Measurements from ENCODE around the gene KRTAP5-8.
"Not testable (repeated sequence)": the region's sequence is repeated elsewhere in the genome, so short reads cannot be mapped to it uniquely, and the experiment has no call there.

The KRTAP5-8 gene

DNA sequence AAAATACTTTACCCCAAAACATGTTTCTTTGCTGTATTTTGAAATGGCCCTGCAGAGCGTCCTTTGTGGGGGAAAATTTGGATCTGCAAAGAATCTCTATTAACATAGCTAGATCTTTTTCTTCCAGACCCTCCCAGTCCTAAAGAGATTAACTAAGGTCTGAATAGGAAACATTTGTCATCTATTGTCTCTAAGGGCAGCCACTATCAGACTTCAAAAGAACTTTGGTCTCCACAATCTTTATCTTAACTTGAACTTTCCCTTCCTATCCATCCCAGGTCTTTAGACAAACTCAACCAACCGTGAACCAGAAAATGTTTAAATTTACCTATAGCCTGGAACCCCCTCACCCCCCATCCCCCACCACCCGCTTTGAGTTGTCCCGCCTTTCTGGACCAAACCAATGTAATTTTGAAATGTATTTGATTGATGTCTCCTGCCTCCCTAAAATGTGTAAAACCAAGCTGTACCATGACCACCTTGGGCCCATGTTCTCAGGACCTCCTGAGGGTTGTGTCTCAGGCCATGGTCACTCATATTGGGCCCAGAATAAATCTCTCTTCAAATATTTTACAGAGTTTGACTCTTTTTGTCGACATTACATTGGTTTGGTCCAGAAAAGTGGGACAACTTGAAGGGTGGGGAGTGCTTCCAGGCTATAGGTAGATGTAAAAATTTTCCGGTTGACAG lies 6.8 kb downstream of the KRTAP5-8 start:
- no peak for DNase-seq

DNA sequence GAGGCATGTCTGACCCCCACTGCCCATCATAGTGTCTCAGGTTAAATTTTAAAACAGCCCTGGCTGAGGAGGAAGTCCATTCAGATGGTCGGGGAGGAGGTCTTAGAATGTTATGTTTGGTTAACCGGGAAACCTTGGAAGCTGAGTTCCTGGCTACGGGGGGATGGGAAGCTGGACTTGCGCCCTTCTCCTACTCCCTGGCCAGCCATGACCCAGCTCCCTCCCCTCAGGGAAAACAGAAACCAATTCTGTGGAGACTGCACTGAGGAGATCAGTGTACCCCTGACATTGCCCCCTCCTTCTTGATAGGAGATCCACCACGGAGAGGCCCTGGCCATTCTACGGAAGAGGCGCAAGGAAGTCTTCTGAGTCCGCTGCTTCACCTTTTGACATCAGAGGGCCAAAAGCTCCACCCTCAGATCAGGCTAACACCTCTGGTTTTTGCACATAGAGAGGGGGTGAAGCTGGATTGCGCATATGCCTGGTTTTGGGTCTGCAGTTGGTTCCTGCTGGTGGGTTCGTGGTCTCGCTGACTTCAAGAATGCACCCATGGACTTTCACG lies 7.7 kb downstream of the KRTAP5-8 start:
- no peak for DNase-seq

DNA sequence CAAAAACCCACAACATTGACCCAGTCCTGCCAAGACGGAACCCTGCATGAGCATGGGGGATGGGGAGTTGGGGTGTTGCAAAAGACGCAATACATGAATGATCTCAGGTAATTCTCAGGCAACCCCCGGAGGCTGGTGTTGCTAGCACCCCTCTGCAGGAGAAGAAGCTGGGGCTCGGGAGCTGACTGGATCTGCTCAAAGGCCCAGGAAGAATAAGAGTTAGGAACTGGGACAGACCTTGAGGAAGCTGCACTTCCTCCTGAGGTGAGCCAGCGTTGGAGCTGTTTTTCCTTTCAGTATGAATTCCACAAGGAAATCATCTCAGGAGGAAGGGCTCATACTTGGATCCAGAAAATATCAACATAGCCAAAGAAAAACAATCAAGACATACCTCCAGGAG lies 10.3 kb downstream of the KRTAP5-8 start, which contains the start of gene KRTAP5-9:
Gene KRTAP5-9, plus strand, starts transcription at position 301 of the 400 bp plus-strand sequence. CDS start 238 bp downstream, outside the sequence.
- no peak for DNase-seq

DNA sequence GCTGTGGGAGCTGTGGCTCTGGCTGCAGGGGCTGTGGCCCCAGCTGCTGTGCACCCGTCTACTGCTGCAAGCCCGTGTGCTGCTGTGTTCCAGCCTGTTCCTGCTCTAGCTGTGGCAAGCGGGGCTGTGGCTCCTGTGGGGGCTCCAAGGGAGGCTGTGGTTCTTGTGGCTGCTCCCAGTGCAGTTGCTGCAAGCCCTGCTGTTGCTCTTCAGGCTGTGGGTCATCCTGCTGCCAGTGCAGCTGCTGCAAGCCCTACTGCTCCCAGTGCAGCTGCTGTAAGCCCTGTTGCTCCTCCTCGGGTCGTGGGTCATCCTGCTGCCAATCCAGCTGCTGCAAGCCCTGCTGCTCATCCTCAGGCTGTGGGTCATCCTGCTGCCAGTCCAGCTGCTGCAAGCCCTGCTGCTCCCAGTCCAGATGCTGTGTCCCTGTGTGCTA lies 10.9 kb downstream of the KRTAP5-8 start:
- DNase-seq: no peak

DNA sequence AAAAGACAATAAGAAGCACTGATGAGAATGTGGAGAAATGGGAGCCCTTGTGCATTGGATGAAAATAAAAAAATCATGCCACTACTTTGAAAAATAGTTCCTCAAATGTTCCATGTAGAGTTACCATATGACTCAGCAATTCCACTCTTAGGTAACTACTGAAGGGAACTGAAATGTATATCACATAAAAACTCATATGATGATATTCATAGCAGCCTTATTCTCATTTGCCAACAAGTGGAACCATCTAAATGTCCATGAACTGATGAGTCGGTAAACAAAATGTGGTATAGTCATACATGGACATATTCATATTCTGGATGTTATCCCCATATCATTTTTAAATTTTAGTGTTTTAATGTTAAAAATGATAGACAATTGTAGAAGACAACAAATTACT lies 13.9 kb downstream of the KRTAP5-8 start:
- peak; percentile 35 for DNase-seq

DNA sequence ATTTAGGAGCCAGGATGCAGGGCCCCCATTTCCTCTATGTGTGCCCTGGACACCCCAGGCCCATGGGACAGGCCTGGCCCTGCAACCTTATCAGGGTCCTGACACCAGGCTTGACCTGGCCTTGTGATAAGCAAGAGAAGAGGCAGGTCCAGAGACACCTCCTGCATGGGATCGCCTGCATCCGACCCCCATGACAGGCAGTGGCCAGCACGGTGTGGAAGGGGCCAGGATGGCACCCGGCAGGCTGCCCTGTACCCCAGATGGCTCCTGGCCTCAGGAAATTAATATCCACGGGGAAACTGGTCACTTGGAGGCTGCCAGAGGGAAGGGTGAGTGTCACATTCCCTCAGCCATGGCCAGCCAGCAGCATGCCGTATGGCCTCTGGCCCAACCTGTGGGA lies 17.2 kb downstream of the KRTAP5-8 start:
- DNase-seq: no peak

DNA sequence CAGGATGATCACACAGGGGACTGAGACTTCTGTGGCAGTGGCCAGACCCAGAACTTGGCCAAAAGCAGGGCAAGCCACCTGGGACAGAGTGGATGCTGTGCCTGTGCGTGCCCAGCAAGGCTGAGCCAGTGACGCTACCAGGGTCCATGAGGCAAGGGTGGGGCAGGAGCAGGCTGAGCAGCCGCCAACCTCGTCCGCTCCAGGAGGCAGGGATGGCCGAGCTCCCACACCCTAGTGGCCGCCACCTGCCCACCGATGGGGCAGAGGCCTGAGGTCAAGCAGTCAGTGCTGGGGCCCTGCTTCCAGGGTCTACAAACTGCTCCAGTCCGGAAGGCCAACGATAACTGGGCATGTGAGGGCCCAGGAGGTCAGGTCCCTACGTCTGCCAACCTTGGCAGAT lies 17.7 kb downstream of the KRTAP5-8 start:
- no peak for DNase-seq

DNA sequence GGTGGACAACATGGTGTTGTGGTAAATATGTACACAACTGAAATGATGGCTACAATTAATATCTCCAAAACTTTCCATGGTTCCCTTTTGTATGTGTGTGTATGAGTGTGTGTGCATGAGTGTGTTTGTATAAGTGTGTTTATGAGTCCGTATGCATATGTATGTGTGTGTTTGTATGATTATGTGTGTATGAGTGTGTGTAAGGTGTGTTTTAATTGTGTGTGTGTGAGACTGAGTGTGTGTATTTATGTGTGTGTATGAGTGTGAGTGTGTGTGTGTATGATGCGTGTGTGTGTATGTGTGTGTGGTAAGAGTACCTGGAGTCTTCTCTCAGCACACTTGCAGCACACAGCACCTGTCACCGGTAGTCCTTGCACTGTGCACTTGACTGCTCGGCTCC lies 18.2 kb downstream of the KRTAP5-8 start:
- no peak for DNase-seq

DNA sequence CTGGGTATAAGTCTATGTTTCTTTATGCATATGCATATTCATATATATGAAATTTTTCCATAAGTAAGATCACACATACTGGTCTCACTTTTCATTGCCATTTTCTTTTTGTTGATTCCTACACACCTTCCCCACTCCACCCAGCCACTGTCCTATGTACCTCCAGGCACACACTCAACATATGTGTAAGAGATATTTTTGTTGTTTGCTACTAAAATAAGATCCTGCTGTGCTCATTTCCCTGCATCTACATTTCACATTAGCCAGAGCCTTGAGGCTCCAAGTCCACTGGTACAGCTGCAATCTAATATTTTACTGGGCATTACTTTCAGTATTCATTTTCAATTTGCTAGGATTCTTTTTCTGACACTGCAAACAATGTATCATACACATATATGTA lies 19.4 kb downstream of the KRTAP5-8 start:
- DNase-seq: no peak

DNA sequence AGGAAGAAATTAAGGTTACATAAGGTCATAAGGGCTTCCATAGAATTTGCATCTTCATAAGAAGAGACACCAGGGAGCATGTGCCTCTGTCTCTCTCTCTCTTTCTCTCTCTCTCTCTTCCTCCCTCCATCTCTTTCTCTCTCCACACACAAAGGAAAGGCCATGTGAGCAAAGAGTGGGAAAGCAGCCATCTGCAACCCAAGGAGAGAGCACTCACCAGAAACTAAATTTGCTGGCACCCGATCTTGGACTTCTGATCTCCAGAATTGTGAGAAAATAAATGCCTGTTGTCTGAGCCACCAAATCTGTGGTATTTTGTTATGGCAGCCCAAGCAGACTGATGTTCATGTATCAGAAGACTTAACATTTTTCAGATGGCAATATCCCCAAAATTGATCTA lies 21.2 kb downstream of the KRTAP5-8 start:
- no peak for DNase-seq

DNA sequence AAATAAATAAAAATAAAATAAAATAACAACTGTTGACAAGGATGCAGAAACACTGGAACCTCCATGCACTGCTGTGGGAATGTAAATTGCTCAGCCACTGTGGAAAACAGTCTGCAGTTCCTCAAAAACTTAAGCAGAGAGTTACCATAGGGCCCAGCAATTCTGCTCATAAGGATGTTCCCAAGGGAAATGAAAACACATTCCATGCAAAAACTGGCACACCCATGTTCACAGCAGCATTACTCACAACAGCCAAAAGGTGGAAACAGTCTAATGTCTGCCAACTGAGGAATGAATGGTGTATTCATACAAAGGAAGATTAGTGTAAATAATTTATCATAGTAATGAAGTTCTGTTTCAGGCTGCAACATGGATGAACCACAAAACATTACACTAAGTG lies 24.3 kb downstream of the KRTAP5-8 start:
- DNase-seq: no peak

DNA sequence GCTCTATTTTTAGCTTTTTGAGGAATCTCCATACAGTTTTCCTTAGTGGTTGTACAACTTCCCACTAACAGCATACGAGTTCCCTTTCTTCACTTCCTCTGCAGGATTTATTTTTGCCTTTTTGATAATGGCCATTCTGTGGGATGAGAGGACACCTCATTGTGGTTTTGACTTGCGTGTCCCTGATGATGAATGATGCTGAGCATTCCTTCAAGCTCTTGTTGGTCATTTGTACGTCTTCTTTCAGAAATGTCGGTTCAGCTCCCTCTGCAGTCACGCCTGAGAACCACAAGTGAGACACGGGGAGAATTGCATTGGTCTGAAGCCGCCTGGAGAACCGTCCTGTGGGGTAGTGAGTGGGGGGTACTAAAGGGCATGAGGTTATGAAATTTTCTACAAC lies 25.6 kb downstream of the KRTAP5-8 start:
- no peak for DNase-seq

DNA sequence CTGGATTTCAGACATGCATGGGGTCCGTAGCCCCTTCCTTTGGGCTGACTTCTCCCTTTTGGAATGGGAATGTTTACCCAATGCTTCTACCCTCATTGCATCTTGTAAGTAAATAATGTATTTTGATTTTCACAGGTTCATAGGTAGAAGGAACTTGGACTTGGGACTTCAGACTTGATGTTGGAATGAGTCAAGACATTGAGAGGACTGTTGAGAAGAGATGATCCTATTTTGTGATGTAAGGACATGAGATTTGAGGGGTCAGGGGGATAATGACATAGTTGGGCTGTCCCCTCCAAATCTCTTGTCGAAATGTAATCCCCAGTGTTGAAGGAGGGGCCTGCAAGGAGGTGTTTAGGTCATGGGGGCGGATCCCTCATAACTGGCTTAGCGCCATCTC lies 26.6 kb downstream of the KRTAP5-8 start:
- DNase-seq: no peak

DNA sequence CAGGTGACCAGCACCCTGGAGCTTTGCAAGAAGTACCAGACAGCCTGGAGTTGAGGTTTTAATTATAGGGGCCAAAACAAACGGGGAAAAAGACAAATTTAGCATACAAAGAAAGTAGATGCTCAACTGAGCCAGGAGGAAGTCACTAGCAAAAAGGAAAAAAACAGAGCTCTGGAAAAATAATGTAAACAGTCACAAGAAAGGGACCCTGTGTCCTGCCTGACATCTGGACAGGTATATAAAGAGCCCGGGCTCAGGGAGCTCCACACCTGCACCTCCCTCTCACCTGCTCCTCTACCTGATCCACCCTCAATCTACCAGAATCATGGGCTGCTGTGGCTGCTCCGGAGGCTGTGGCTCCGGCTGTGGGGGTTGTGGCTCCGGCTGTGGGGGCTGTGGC lies 27.4 kb downstream of the KRTAP5-8 start, which contains the start of gene KRTAP5-10:
Gene KRTAP5-10, plus strand, starts transcription at position 301 of the 400 bp plus-strand sequence. Its CDS starts 25 bp downstream, at position 326.
- no peak for DNase-seq

DNA sequence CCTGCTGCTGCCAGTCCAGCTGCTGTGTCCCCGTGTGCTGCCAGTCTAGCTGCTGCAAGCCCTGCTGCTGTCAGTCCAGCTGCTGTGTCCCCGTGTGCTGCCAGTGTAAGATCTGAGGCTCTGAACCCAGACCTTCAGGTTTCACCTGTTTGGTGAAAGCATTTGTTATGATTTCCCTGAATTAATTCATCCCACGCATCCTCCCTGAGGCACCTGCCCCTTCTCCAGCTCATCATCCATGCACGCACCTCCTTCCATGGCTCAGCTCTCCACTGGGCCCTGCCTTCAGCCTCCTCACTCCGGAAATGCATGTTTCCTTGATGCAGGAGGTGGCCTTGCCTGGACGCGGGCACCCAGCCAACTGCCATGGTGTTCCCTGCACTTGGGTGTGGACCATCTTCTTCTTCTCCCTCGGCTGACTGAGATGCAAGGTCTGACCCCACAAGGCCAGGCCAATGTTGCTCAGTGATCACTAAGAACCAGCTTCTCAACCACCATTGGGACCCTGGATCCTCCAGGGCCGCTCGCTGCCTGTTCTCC lies 28.3 kb downstream of the KRTAP5-8 start:
- no peak for DNase-seq

DNA sequence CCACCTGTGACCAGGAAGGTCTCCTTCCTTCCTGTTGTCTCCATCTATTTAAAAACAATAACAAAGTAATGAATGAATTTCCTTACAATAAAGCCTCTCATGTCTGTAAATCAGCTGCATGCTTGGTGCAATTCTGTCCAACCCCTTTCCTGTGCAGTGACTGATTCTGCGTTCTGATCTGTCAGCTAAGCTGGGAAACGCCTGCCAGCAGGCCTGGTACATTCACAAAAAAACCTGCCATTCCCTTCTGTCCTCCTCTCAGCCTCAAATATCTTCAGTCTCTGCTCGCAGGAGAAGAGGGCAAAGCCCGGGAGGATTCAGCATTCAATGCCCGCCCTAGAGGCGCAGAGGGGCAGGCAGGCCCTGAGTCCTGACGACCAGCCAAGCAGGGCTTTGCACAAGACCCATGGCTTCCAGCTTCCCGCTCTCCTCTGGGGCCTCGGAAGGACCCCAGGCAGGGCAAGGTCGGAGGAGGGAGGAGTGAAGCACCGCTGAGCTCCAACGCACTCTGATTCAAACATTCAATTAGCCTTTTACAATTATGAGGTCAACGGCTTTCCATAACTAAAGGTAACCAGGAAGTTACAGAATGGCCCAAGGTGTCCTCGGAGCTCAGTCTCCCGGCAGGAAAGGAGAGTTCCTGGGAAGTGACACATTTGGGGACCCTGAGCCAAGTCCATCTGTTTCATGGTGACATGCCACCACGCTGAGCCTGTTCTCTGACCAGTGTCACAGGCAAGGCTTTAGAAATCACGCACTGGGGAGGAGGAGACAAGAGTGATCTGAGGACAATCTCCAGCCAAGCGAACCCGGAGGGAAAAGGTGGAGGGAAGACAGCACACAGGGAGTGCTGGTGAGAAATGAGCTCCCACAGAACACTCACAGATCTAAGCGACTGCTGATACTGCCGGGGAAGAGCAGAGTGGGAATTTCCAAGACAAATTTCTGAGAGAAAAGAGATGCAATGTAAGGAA lies 29.1 kb downstream of the KRTAP5-8 start:
- DNase-seq: not testable (repeated sequence)

DNA sequence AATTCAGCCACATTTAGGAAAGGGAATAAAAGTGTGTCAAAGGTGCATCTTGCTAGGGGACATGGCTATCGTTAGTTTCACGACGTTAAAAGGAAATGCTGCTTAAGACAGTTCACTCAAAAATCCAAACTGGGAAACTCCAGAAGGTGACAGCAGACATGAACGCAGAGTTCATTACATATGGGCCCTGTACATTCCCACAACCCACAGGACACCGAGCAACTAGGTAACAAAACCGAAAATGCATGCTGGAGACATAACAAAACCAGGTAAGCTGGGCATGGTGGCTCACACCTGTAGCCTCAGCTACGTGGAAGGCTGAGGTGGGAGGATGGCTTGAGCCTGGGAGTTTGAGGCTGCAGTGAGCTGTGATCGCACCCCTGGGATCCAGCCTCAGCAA lies 29.8 kb downstream of the KRTAP5-8 start:
- not testable (repeated sequence) for DNase-seq

DNA sequence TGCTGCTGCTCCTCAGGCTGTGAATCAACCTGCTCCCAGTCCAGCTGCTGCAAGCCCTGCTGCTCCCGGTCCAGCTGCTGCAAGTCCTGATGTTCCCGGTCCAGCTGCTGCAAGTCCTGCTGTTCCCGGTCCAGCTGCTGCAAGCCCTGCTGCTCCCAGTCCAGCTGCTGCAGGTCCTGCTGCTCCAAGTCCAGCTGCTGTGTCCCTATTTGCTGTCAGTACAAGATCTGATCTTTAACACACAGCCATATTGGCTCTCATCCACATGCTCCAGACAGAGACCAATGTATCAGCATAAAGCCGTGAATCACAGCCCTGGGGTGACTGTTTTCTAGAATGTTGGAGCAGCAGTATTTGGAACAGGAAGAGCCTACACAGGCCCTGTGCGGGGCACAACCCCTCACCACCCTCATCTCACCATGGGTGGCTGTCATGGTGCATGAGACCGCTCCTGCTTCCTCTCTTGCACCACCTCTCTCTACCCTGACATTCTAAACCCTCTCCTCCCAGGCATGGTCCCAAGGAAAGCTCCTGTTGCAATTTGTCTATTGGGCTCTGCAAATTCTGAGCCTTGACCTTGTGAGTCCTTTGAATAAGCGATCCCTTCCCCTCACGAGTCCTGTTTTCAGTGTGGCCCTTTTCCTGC lies 31.0 kb downstream of the KRTAP5-8 start:
- DNase-seq: no peak

DNA sequence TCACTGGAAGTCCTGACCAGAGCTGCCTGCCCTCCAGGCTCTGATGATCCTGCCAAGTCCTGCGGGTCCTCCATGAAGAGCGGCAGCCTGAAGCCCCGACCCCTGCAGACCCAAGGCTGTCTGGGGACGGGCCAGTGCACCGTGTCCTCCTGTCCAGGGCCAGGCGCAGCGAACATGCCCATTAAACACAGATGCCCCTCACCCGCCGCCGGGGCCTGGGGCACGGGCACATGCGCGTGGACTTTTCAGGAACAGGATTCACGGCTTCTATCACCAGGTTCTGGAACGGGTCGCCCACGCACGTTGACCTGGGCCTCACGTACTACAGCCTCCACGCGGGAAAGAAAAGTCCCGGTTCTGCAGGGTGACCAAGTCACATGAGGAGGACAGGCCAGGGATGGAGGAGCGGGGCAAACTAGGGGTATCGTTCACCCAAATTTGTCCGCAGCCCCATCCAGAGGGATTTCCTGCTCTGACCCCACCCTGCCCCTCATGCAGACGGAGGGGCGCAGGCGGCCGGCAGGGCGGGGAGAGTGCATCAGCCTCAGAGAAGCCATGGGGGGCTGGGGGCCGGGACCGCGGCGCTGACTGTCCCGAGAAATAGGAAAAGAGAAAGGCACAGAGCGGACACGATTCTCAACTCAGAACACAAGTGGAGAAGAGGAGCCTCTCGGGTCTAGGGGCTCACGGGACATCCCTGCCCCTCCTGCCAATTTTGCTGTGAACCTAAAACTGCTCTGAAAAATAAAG lies 33.5 kb downstream of the KRTAP5-8 start:
- DNase-seq: not testable (repeated sequence)

DNA sequence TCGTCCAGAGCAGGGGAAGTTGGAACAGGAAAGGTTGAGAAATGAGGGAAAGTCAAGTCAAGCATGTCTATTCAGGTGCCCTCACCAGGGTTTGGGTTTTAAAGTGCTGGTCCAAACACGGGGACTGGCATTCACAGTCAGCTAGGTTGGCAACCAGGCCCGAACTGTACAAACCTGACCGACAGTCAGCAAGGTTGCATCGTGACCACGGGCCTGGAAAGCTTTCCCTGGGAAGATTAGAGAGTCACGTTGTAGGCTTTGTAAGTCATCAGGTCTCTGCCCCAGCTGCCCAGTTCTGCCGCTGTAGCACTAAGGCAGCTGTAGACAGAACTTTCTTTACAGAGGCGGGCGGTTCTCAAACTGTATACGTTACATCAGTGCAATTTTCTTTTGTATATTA lies 35.0 kb downstream of the KRTAP5-8 start:
- DNase-seq: no peak

DNA sequence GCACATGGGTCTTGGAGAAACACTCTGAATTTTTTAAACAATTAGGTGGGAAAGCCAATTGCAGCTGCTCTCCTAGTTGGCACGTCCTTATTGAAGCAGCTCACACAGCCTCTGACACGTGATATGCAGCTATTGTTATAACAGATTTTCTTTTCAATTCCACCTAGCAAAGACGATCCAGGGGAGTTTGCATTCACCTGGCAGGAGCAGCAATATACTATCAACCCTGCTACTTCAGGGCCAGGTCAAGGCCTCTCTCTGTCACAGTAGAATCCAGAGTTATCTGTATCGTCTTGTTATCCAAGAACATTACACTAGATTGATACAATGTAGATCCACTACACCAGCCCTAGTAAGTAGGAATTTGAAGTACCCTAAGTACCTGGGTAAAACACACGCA lies 36.6 kb downstream of the KRTAP5-8 start:
- DNase-seq: no peak
